HUES48 (cell line): ENCODE data around the gene SMS.
"Not testable (repeated sequence)": the region's sequence is repeated elsewhere in the genome, so short reads cannot be mapped to it uniquely, and the experiment has no call there.

Experiments
- H3K27ac ChIP-seq: one replicate; pipeline ENCODE4 v1.7.0; 2013; ENCODE audit warnings: low read depth, low read length, inconsistent platforms
- H3K27me3 ChIP-seq: 2 replicates; pipeline ENCODE4 v1.6.1; 2013; ENCODE audit warnings: mild to moderate bottlenecking, low read length; ENCODE audit not compliant: control insufficient read depth, insufficient read depth
- H3K36me3 ChIP-seq: 2 replicates; pipeline ENCODE4 v1.6.1; 2013; ENCODE audit warnings: low read length; ENCODE audit not compliant: control insufficient read depth, insufficient read depth
- H3K4me1 ChIP-seq: 2 replicates; pipeline ENCODE4 v1.6.1; 2013; ENCODE audit warnings: mild to moderate bottlenecking, low read length; ENCODE audit not compliant: control insufficient read depth, insufficient read depth
- H3K4me3 ChIP-seq: 2 replicates; pipeline ENCODE4 v1.5.1; 2013; ENCODE audit warnings: mild to moderate bottlenecking, low read depth, low read length
- H3K9ac ChIP-seq: 2 replicates; pipeline ENCODE4 v1.6.1; 2013; ENCODE audit warnings: mild to moderate bottlenecking, low read depth, low read length, moderate library complexity
- H3K9me3 ChIP-seq: 2 replicates; pipeline ENCODE4 v1.6.1; 2013; ENCODE audit warnings: low read length; ENCODE audit not compliant: control insufficient read depth, insufficient read depth

Gene SMS

DNA sequence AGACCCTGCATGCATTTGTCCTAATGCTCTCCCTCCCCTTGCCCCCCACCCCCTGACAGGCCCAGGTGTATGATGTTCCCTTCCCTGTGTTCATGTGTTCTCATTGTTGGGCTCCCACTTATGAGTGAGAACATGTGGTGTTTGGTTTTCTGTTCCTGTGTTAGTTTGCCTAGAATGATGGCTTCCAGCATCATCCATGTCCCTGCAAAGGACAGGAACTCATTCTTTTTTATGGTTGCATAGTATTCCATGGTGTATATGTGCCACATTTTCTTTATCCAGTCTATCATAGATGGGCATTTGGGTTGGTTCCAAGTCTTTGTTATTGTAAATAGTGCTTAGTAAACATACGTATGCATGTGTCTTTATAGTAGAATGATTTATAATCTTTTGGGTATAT lies 10.0 kb downstream of the SMS start:
- H3K27me3 ChIP-seq, H3K9ac ChIP-seq, H3K9me3 ChIP-seq, H3K4me3 ChIP-seq, H3K27ac ChIP-seq: not testable (repeated sequence)
- H3K36me3 ChIP-seq, result peaks cover 18% of the 10 kb centered on the region
- H3K4me1 ChIP-seq, result peaks cover 75% of the 10 kb centered on the region

DNA sequence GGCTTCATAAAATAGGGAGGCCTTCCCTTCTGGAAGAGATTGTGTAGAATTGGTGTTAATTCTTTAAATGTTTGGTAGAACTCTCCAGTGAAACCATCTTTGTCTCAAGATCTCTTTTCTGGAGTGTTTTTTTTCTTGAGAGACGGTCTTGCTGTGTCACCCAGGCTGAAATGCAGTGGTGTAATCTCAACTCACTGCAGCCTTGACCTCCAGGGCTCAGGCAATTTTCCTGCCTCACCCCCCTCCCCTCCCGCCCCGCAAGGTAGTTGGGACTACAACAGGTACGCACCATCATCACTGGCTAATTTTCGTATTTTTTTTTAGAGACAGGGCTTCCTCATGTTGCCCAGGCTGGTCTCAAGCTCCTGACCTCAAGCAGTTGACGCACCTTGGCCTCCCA lies 12.1 kb downstream of the SMS start:
- peaks cover 18% of the 10 kb centered on the region for H3K36me3 ChIP-seq
- H3K9me3 ChIP-seq, result no peaks in the 10 kb centered on the region
- no peak overlapping the region for H3K27ac ChIP-seq
- H3K27me3 ChIP-seq, result no peaks in the 10 kb centered on the region
- no peak overlapping the region for H3K4me3 ChIP-seq
- H3K4me1 ChIP-seq, result peaks cover 58% of the 10 kb centered on the region
- H3K9ac ChIP-seq, result no peak overlapping the region

DNA sequence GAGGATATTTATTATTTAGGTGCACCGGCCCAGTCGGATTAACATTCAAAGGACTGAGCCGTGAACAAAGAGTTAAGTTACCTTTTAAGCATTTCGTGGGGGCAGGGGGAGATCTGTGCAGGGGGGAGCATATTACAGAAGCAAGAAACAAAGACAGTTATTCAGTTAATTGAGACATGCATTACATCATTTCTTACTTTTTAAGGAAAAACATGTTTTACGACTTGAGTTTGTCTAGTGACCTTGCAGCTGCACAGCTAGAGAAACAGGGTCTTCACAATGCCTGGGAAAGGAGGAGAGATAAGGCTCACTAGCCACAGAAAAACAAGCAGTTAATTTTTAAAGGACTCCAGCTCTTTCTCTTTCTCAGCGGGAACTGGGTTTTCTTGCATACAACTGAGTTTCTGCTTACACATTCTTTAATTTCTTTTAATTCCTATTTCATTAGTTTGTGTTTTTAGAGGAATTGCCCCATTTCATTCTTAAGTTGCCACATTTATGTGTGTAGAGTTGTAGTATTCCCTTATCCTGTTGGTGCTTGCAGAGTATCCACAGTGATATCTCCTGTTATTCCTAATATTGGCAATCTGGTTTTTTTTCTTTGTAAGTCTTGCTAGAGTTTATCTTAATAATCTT lies 12.8 kb downstream of the SMS start:
- peaks cover 18% of the 10 kb centered on the region for H3K36me3 ChIP-seq
- not testable (repeated sequence) for H3K27ac ChIP-seq

DNA sequence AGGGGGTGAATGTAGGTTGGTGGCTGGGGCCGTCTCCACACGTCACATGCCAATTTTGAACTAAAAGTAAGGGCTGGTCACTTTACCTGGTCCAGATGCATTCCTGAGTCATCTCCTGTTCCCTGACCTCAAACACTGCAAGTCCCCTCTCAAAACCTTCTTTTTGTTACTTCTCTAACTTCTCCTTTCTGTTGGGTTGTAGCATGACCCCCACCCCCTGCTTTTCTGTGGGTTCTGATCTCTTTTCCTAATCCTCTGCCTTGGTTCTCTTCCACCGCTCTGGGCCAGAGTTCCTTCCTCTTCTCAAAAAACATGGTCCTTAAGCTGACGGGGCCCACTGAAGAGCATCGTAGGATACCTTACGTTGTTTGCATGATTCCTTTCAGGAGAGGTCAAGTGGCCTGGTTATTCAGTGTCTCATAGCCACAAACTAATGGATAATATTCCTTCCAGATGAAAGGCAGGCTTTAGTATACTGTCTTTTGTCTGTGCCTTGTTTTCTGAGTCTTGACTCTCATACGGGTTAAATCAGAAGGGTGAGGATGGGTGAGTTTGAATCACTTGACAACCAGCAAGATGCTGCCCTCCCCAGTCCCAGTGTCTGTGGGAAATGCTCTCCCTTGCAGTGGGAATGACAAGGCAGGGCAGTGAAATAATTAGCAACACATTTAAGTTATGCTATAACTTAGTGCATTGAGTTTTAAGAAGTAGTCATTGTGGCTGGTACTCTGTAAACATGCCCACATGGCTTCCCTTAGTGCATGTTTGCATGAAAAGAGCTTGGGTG lies 15.1 kb downstream of the SMS start:
- Histone ChIP-seq H3K4me3 (no peak overlapping the region), H3K36me3 (peaks cover 5% of the 10 kb centered on the region), H3K9me3 (no peaks in the 10 kb centered on the region), H3K4me1 (peaks cover 66% of the 10 kb centered on the region), H3K27me3 (no peaks in the 10 kb centered on the region), H3K9ac (no peak overlapping the region), H3K27ac (no peak overlapping the region)

More for the DNA sequence above, 12.8 kb downstream of the SMS start:
- peaks cover 56% of the 10 kb centered on the region for H3K4me1 ChIP-seq
- not testable (repeated sequence) for H3K4me3 ChIP-seq, H3K27me3 ChIP-seq, H3K9me3 ChIP-seq, H3K9ac ChIP-seq

DNA sequence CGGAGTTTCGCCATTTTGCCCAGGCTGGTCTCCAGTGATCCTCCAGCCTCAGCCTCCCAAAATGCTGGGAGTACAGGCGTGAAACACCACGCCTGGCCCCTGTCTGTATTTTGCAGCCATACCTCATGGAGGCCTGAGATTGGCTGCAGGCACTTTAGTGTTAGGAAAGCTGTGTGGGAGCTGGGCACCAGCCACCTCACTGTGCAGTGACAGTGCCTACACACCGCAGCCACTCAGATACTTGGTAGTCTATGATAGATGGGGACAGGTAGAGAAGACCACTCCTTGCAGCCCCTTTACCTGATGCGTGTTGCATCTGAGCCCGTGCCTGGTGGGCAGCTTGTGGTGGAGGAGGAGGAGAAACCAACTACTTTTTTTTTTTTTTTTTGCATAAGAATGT lies 16.3 kb downstream of the SMS start:
- peaks cover 5% of the 10 kb centered on the region for H3K36me3 ChIP-seq
- H3K9ac ChIP-seq, result no peak overlapping the region
- no peaks in the 10 kb centered on the region for H3K27me3 ChIP-seq
- no peaks in the 10 kb centered on the region for H3K9me3 ChIP-seq
- no peak overlapping the region for H3K27ac ChIP-seq
- no peak overlapping the region for H3K4me3 ChIP-seq
- peaks cover 72% of the 10 kb centered on the region for H3K4me1 ChIP-seq

DNA sequence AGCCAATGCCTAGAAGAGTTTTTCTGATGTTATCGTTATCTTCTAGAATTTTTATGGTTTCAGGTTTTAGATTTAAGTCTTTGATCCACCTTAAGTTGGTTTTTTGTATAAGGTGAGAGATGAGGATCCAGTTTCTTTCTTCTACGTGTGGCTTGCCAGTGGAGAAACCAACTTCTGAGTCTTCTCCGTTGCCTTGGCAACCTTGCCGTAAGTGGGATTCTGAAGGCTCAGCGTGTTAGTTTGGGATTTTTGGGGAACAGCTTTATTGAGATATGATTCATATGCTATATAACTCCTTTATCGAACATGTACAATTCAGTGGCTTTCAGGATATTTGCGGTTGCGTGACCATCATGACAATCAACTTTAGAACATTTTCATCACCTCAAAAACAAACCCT lies 17.7 kb downstream of the SMS start:
- Histone ChIP-seq H3K4me1 (peaks cover 63% of the 10 kb centered on the region), H3K27me3 (no peaks in the 10 kb centered on the region), H3K9me3 (no peaks in the 10 kb centered on the region), H3K36me3 (peaks cover 5% of the 10 kb centered on the region), H3K4me3 (no peak overlapping the region), H3K9ac (no peak overlapping the region), H3K27ac (no peak overlapping the region)

DNA sequence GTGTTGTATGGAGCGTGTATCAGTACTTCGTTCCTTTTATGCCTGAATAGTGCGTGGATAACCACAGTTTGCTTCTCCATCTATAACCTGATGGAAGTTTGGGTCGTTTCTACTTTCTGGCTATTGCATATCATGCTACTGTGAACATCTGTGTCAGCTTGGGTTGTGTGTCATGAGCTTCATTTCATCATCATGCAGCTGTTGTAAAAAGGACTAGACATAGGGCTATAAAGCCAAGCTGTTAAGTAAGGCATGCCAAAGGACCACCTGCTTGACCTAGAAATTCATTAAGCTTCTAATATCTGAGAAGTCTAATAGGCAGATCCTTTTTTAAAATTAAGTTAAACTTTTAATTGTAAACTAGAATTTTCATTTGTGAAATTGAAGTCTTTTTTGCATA lies 18.4 kb downstream of the SMS start:
- no peaks in the 10 kb centered on the region for H3K9me3 ChIP-seq
- no peak overlapping the region for H3K9ac ChIP-seq
- no peak overlapping the region for H3K27ac ChIP-seq
- H3K4me1 ChIP-seq, result peaks cover 57% of the 10 kb centered on the region
- H3K27me3 ChIP-seq, result no peaks in the 10 kb centered on the region
- H3K36me3 ChIP-seq, result peaks cover 5% of the 10 kb centered on the region
- no peak overlapping the region for H3K4me3 ChIP-seq

DNA sequence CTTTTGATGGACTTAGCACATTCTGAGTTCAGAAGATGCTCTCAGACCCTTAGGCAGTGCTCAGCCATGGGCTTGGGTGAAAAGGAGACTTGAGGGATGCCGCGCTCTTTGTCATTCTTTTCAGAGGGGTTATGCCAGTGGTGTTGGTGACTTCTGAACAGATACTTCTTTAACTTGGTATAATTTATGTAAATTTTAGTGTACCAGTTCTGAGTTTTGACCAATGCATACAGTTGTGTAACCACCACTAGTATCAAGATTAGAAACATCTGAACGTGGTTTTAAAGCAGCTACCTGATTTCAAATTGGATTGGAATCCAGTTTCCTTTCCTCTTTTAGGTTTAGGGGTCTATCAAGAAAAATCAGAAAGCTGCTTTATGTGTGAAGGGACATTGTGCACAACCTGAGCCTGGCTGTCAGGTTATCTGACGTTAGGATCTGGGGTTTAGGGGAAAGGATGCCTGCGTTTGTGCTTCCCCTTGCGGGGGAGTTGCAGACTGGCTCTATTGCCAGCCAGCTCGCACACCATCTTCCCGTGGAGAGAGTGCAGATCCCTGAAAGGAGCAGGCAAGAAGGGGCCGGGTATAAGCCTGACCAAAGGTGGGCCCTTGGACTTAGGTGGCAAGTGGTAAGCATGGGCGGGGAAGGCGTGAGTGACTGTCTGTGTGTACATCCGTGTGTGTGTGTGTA lies 19.0 kb downstream of the SMS start:
- H3K27ac ChIP-seq, result no peak overlapping the region
- no peak overlapping the region for H3K9ac ChIP-seq

DNA sequence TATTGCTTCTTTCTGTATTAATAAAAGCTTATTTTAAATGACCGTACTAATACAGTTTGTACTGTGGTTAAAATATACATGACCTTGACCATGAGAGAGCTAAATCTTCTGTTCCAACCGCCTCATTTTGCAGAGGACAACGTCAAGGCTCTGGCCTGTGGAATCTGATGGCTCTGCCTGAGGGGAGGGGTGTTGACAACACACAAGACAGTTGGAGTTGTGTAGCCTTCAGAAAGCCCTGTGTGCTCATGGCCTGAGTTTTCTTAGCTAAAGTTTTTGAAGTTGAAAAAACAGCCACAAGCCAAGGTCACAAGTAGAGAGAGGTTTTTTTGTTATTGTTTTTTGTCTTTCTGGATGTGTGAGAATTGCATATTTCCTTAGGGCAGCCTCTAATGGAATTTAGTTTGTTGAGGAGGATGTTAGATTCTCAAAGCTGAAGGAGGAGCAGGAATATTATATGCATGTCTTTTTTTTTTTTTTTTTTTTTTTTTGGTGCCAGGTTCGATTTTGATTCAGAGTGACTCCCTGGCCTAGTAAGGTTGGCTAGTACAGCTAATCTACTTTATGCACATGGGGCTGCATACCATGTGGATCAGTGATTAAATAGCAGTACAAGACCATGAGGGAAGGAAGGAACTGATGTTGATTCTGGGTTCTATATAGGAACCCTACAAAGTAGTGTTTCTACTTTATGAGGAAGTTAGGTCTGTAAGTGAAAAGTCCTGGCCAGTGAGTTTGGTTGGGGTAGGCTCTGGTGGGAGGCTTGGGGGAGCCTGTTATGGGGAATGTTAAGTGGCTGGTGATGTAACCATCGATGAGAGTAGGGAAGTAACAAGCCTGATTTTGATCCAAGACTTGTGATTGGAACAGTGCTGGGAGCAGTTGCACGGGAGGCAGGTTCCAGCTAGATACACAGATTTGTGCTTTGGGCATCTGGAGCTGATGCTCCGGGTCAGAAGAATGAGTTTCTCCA lies 20.3 kb downstream of the SMS start:
- H3K36me3 ChIP-seq, result no peaks in the 10 kb centered on the region; the same call in 1 of the 2 replicates
- no peaks in the 10 kb centered on the region for H3K9me3 ChIP-seq
- H3K27ac ChIP-seq, result no peak overlapping the region
- no peaks in the 10 kb centered on the region for H3K27me3 ChIP-seq
- no peak overlapping the region for H3K4me3 ChIP-seq
- H3K4me1 ChIP-seq, result peaks cover 45% of the 10 kb centered on the region
- H3K9ac ChIP-seq, result no peak overlapping the region

More for the DNA sequence above, 19.0 kb downstream of the SMS start:
- Histone ChIP-seq H3K9me3 (no peaks in the 10 kb centered on the region), H3K36me3 (no peaks in the 10 kb centered on the region; the same call in 1 of the 2 replicates), H3K27me3 (no peaks in the 10 kb centered on the region), H3K4me3 (no peak overlapping the region), H3K4me1 (peaks cover 51% of the 10 kb centered on the region)

DNA sequence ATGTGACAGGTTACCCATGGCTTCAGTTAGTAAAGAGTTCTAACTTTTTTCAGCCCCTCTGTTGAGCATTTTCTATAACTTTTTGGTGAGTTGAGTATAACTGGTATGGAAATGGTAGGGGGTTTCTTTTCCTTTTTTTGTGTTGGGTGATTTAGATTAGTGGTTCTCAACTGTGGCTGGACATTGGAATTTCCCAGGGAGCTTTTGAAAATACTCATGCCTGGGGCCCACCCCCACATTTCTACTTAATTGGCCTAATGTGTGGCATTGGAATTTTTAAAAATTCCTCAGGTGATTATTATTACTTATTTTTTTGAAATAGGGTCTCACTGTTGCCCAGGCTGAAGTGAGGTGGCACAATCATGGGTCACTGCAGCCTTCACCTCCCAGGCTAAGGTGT lies 21.9 kb downstream of the SMS start:
- no peak overlapping the region for H3K9ac ChIP-seq
- H3K36me3 ChIP-seq, result peaks cover 13% of the 10 kb centered on the region
- peaks cover 44% of the 10 kb centered on the region for H3K4me1 ChIP-seq
- no peaks in the 10 kb centered on the region for H3K27me3 ChIP-seq
- H3K27ac ChIP-seq, result no peak overlapping the region
- H3K9me3 ChIP-seq, result no peaks in the 10 kb centered on the region
- H3K4me3 ChIP-seq, result no peak overlapping the region
